ENCODE results near the gene PTP4A2.

DNA sequence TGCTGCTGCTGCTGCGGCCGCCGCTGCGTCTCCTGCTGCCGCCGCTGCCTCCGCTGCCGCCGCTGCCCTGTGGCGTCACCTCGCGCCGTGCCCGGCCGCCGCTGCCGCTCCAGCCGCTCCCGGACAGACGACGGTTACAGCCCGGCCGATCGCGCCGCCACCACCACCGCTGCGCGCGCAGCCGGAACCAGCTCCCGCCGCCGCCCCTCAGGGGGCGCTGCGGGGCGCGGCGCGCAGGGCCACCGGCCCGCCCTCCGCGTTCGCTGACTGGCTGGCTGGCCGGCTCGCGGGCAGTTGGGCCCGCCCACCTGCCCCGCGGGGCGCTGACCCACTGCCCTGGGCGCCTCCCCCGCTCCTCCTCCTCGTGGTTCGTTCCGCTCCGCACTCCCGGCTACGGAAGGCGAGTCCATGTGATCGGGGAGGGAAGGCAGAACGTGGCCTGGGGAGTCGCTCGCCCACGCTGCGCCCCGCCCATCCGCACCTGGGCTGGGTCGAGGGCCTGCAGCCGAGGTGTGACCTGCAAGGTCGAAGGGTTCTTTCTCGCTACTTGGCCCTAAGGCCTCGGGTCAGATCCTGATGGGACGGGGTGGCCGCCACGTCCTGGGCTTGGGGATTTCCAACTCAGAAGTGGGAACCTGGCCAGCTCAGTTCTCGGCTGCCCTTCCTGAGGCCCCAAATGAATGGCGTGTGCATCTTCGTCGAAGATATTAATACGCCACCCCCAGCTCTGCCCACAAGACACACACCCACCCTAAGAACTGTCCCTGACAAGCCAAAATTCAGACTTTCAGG is at the start of gene PTP4A2:
- TF ChIP-seq POLR2A (IDR thresholded peaks at IDR 0.05) = peak; percentile 96
- TF ChIP-seq, protein P1, sequence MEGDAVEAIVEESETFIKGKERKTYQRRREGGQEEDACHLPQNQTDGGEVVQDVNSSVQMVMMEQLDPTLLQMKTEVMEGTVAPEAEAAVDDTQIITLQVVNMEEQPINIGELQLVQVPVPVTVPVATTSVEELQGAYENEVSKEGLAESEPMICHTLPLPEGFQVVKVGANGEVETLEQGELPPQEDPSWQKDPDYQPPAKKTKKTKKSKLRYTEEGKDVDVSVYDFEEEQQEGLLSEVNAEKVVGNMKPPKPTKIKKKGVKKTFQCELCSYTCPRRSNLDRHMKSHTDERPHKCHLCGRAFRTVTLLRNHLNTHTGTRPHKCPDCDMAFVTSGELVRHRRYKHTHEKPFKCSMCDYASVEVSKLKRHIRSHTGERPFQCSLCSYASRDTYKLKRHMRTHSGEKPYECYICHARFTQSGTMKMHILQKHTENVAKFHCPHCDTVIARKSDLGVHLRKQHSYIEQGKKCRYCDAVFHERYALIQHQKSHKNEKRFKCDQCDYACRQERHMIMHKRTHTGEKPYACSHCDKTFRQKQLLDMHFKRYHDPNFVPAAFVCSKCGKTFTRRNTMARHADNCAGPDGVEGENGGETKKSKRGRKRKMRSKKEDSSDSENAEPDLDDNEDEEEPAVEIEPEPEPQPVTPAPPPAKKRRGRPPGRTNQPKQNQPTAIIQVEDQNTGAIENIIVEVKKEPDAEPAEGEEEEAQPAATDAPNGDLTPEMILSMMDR (IDR thresholded peaks at IDR 0.05) = peak in 2 of 3 donors; percentile 95 to 96
